Activated CD4-positive, CD25-positive, alpha-beta regulatory T cell treated with anti-CD3 and anti-CD28 coated beads, Interleukin-2, amount 50 U/mL, for 16 hours (primary cell): ENCODE measurements around the gene SART3.
"Not testable (repeated sequence)": the region's sequence is repeated elsewhere in the genome, so short reads cannot be mapped to it uniquely, and the experiment has no call there.

ENCODE experiments used
- DNase-seq: peaks from one replicate; pipeline ENCODE4 v3.0.0-alpha.2; 2020; ENCODE audit warnings: low read depth, low spot score

SART3 gene

DNA sequence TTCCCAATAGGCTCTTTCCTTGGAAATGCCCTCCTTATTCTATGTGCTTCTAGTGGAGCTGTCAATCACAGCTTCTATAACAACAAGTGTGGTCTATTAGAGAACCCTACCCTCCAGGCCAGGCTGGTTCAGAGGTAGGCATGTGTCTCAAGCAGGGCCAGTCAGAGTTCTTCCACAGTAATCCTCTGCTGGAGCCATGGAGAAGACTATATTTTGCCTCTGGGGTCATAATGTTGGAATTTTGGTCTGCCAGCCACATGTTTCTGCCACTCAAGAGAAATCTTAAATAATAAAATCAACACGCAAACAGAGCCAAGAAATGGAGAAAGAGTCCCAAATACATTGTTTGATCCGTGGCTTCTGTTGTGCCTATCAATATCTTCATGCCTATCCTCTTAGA lies 69.7 kb downstream of the SART3 start:
- DNase-seq: no peak

DNA sequence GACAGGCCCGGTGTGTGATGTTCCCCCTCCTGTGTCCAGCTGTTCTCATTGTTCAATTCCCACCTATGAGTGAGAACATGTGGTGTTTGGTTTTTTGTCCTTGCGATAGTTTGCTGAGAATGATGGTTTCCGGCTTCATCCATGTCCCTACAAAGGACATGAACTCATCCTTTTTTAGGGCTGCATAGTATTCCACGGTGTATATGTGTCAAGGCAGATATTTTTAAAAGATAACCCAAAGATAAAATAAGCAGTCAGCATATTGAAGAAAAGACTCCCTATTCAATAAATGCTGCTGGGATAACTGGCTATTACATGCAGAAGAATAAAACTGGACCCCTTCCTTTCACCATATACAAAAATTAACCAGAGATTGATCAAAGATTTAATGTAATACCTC lies 73.9 kb downstream of the SART3 start:
- DNase-seq: not testable (repeated sequence)

DNA sequence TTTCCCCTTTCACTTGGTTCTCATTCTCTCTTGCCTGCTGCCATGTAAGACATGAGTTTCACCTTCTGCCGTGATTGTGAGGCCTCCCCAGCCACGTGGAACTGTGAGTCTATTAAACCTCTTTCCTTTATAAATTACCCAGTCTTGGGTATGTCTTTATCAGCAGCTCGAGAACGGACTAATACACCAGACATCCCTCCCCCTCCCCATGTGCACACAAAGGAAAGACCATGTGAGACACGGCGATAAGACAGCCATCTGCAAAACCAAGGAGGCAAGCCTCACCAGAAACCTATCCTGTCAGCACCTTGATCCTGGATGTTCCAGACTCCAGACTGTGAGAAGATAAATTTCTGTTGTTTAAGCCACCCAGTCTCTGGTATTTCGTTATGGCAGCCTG lies 75.6 kb downstream of the SART3 start:
- DNase-seq: not testable (repeated sequence)

GRCh38 chr12:108484845-108485244 lies 76.1 kb downstream of the SART3 start:
- DNase-seq: no peak

GRCh38 chr12:108484431-108484830 lies 76.5 kb downstream of the SART3 start:
- no peak for DNase-seq

- no peak for DNase-seq
These were observed 77.5 kb downstream of the SART3 start for GRCh38 chr12:108483213-108484059.

GRCh38 chr12:108482717-108483212 lies 78.2 kb downstream of the SART3 start:
- DNase-seq: no peak

GRCh38 chr12:108479364-108480070 lies 81.5 kb downstream of the SART3 start:
- DNase-seq: no peak

DNA sequence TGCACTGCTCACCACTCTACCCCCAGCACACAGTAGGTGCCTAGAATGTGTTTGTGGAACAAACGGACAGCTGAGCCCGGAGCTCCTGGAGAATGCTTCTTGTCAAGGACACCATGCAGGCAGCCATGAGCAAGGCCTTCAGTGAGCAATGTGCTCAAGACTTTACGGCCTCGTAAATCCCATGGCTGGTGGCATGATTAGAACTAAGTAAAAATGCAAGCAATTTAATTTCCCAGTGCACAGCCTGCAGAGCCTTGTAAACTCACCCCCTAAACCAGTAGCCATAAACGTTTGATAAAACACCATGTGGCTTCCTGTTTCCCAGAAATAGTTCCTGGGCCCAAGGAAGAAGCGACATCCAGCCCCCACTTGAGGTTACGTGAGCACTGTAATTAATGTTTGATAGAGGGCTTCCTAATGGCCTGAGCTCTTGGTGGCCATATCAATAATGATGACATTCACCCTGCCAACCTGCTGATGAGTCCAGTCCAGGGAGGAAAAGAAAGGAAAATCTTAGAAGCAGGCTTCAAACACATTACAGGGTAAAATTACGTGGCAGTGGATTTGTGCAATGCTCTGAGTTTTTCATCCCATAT lies 82.3 kb downstream of the SART3 start:
- DNase-seq: no peak

- DNase-seq: no peak
These were observed 83.1 kb downstream of the SART3 start for GRCh38 chr12:108477881-108478259.

GRCh38 chr12:108477055-108477880 lies 83.7 kb downstream of the SART3 start:
- no peak for DNase-seq

GRCh38 chr12:108475396-108475795 lies 85.6 kb downstream of the SART3 start:
- DNase-seq: no peak

- no peak for DNase-seq
These were observed 87.4 kb downstream of the SART3 start for GRCh38 chr12:108473400-108474055.
